Smooth muscle cell of the brain vasculature (primary cell): ENCODE data around the gene ISYNA1.

ENCODE experiments used
- DNase-seq: peaks from one replicate; pipeline ENCODE4 v3.0.0-alpha.2; 2012; ENCODE audit warnings: low read depth, low spot score

Gene ISYNA1

DNA sequence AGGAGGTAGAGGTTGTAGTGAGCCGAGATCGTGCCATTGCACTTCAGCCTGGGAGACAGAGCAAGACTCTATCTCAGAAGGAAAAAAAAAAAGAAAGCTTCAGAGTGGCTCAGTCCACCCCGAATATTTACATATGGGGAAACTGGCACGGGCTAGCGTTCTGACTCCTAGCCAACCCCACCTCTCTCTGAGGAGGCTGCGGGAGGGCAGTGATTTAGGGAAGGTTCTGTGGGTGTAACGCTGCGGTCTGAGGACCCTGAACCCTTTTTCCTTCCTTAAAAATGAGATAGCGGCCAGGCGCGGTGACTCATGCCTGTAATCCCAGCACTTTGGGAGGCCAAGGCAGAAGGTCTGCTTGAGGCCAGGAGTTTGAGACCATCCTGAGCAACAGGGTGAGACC, 45.5 kb downstream of the ISYNA1 start:
- DNase-seq: no peak

DNA sequence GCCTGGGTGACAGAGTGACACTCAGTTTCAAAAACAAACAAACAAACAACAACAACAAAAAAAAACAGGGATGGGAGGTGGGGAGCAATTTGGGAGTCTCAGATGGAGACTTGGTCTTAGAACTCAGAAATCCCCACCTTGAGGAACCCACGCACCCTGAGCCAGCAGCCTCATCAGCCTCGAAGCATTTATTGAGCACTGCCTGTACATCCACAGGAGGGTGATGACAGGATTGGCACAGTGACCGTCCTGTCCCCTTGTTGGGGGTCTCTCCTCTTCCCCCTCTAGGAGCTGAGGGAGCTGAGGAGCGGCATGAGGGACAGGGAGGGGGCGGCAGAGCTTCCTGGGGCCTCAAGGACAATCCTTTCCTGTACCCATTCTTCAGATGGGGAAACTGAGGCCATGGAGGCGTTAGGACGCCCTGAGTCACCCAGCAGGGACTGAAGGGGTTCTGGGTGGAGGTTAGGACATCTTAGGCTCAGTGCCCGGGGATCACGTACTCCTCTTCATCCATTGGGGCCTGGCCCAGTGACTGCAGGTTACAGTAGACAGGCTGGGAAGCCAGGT, 46.3 kb downstream of the ISYNA1 start:
- no peak for DNase-seq

DNA sequence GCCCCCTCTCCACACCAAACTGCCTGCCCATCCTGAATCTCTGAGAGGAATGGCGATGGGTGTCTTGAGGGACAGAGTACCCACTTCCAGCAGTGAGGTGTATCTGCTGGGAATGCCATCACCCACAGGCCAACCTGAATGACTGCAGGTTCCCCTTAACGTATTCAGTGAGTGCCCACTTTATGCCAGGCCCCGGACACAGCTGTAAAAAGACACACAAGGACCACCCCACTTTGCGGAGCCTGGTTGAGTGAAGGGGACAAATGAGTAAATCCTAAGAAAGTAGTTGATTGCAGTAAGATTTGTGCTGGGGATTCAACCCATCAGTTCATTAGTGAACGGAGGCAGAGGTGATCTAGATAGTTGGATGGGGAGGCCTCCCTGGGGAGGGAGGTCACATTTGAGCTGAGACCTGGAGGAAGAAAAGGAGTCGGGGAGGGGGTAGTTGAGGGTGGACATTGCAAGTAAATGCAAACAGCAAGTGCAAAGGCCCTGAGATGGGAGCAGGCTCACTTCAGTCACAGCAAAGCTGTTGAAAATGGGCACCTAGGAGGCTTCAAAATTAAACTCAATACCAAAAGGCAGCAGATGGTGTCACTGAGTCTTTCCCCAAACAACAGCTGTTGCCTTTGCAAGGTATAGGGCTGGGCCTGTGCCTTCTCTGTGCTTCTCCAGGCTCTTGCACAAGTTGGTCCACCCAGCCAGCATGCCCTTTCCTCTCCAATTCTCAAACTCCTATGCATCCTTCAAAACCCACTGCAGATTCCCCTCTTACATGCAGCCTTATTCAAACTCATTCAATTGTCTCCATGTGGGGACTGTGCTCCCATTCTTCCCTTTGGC, 47.6 kb downstream of the ISYNA1 start:
- no peak for DNase-seq

DNA sequence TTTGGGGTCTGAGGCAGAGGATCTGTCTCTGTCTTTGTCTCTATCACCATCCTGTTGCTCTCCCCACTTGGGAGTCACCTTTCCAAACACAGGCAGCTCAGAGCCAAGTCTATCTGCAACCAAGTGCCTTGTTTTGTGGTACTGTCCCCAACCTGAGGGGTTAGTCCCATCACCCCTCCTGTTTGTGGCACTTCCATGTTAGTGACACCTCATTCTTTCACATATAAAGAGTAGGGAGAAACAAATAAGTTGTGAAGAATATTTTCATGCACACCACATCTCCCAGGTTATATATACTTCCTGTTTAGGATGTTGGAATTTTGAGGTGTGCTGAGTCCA, 48.2 kb downstream of the ISYNA1 start:
- DNase-seq: no peak

DNA sequence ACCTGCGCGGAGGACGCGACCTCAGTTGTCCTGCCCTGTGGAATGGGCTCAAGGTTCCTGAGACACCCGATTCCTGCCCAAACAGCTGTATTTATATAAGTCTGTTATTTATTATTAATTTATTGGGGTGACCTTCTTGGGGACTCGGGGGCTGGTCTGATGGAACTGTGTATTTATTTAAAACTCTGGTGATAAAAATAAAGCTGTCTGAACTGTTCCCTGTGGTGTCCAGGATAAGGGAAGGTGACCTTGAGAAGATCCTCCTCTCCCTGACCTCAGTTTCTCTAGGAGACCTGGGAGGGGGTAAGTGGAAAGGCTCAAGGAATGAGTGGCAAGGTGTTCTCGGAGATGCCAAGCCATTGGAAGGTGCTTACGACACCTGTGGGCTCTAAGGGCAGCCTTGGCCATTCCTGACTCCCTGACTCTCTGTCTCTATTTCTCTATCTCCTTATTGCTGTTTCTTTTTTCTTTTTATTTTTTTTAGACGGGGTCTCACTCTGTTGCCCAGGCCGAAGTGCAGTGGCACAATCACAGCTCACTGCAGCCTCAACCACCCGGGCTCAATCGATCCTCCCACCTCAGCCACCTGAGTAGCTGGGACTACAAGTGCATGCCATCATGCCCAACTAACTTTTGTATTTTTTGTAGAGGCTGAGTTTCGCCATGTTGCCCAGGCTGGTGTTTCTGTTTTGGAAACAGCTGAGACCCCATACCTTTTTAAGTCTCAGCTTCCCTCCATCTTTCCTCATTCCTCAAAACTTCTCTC, 48.8 kb downstream of the ISYNA1 start:
- DNase-seq: no peak

DNA sequence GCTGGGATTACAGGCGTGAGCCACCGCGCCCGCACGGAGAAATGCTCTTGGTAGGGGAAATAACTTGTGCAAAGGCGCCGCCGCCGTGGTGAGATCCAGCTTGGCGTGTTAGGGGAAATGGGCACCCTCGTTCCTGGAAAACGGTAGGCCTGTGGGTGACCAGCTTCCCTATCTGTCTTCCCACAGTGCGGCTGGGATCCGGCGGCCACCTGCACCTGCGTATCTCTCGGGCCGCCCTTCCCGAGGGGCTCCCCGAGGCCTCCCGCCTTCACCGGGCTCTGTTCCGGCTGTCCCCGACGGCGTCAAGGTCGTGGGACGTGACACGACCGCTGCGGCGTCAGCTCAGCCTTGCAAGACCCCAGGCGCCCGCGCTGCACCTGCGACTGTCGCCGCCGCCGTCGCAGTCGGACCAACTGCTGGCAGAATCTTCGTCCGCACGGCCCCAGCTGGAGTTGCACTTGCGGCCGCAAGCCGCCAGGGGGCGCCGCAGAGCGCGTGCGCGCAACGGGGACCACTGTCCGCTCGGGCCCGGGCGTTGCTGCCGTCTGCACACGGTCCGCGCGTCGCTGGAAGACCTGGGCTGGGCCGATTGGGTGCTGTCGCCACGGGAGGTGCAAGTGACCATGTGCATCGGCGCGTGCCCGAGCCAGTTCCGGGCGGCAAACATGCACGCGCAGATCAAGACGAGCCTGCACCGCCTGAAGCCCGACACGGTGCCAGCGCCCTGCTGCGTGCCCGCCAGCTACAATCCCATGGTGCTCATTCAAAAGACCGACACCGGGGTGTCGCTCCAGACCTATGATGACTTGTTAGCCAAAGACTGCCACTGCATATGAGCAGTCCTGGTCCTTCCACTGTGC, 49.6 kb downstream of the ISYNA1 start:
- DNase-seq: no peak

DNA sequence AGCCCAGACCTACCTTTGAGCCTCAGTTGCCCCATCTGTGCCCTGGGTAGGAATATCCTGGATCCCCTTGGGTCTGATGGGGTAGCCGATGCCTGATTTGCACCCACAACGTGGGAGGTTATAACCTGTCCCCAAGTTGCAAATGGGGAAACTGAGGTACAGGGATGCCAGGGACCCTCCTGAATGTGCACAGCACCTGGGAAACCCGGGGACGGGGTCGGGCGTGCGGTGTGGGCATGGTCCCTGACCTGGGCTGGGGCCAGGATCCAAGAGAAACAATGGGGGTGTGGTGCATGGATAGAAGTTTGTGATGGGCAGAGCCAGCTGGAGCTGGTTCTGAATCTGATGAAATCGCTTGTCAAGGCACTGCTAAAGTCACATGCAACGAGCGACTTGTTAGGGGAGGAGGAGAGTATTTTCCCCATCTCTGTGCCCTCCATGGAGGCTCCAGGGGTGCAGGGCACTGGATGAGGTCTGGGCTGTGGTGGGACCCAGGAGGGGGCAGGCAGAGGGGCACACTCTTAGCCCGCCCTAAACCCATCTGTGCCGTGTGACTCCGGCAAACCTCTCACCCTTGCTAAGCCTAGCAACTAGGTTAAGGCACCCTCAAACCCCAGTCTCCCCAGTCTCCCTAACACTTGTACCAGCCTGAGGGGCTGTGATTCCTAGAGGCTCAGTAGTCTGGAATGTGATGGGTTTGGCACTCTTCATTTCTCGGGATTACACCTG, 51.2 kb downstream of the ISYNA1 start:
- no peak for DNase-seq

DNA sequence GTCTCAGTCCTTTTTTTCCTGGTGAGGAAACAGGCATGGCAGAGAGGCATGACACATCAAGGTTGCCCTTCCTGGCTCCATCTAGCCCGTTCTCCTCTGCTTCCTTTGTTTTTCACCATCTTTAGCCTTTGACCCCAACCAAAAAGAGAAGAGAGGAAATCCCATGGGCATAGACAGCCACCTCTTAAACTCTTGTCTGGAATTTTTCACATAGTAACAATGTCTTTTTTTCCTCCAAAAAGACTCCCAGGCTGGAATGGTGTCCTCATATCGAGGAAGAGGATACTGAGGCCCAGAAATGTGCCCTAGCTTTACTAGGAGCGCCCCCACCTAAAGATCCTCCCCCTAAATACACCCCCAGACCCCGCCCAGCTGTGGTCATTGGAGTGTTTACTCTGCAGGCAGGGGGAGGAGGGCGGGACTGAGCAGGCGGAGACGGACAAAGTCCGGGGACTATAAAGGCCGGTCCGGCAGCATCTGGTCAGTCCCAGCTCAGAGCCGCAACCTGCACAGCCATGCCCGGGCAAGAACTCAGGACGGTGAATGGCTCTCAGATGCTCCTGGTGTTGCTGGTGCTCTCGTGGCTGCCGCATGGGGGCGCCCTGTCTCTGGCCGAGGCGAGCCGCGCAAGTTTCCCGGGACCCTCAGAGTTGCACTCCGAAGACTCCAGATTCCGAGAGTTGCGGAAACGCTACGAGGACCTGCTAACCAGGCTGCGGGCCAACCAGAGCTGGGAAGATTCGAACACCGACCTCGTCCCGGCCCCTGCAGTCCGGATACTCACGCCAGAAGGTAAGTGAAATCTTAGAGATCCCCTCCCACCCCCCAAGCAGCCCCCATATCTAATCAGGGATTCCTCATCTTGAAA, 52.0 kb downstream of the ISYNA1 start, which contains the start of gene GDF15:
Gene GDF15 (plus strand): TSS at position 484 of the 868 bp plus-strand sequence. CDS start 32 bp downstream, at position 516.
- peak; percentile 70 for DNase-seq

DNA sequence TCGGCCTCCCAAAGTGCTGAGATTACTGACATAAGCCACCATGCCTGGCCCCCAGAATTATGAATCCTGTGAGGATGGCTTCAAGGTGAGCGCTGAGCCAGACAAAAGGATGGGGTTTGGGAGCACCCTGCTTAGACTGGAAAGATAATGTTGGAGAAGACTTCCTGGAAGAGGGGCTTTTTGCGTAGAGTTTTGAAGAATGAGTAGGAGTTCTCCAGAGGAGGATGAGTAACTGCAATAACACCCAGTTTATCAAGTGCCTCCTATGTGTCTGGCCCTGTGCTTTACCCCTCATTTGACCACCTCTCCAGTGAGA, 52.6 kb downstream of the ISYNA1 start:
- no peak for DNase-seq

DNA sequence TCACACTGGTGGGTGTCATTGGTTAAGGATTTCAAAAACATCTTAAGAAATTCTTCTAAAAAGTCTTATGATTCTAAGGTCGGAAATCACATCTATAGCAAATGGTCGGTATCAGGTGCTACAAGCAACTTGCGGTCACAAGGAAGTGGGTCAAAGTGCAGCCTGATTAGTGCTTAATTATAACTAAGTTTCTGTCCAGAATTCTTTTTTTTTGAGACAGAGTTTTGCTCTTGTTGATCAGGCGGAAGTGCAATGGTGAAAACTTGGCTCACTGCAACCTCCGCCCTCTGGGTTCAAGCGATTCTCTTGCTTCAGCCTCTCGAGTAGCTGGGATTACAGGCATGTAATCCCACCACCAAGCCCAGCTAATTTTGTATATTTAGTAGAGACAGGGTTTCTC, 53.2 kb downstream of the ISYNA1 start:
- DNase-seq: no peak
